GM18517 (cell line): ENCODE results near the gene KIT.
A peak's percentile ranks its signal among the peaks of the same experiment; 100 is the strongest.

ENCODE experiments used
- ATAC-seq: cut with Tn5 transposase; IDR thresholded peaks from one replicate; pipeline ENCODE4 v1.9.1; 2021; ENCODE audit warnings: mild to moderate bottlenecking, moderate library complexity; ENCODE audit not compliant: unreplicated experiment

The KIT gene

DNA sequence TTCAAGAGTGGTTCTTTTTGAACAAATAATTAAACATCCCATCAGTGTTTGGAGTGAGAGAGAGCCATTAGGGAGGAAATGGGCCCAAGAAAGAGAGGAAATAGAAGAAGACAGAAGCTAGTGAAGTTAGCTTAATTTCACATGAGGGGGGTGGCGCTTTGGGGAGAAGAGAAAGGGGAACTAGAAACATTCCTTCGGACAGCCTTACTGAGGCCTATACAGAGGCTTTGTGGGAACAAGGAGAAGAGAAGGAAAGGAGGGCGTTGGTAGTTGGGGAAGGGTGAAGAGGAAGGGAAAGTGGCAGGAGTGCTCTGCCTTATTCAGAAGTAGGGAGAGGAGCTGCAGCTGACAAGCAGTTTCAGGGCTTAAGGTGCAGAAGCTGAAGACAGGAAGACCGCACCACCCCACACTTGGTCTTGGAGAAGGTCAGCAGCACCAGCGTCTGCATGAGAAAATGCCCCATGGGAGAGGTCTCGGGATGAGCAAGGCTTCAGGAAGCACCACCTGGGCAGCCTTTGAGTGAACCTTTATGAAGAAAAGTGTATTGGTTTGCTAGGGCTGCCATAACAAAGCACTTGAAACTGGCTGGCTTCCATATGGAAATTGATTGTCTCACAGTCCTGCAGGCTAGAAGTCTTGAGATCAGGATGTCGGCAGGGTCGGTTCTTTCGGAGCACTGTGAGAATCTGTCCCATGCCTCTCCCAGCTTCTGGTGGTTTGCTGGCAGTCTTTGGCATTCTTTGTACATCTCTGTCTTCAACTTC lies 85.1 kb downstream of the KIT start:
- no peak for ATAC-seq

DNA sequence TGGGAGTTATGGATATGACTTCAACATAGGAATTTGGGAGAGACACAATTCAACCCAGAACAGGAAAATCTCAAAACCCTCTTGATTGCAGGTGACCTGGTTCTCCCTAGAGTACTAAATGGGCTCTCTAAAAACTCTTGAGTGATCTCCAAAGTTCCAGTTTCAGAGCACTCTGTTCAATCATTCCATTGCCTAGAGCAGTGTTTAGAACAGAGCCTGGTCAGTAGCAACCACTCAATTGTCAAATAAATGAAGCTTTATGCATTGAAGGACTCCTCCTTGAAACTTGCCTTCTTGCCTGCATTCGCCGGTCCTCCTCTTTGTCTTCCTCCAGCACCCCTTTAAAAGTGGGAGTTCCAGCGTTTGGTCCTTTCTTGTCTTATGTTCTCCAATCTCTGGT lies 85.8 kb downstream of the KIT start:
- ATAC-seq, result no peak

DNA sequence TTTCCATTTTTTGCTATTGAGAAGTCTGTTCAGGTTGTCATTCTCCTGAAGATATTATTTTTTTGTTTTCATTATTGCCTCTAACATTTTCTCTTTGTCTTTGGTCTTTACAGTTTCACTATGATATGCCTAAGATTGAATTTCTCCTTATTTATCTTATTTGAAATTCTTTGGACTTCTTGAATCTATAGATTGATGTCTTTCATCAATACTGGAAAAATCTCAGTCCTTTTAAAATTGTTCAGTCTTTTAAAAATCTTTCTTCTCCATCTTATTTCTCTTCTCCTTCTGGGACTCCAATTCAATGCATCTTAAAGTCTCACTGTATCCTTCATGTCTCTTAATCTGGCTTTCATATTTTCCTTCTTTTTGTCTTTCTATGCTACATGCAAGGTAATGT lies 86.7 kb downstream of the KIT start:
- ATAC-seq, result no peak

DNA sequence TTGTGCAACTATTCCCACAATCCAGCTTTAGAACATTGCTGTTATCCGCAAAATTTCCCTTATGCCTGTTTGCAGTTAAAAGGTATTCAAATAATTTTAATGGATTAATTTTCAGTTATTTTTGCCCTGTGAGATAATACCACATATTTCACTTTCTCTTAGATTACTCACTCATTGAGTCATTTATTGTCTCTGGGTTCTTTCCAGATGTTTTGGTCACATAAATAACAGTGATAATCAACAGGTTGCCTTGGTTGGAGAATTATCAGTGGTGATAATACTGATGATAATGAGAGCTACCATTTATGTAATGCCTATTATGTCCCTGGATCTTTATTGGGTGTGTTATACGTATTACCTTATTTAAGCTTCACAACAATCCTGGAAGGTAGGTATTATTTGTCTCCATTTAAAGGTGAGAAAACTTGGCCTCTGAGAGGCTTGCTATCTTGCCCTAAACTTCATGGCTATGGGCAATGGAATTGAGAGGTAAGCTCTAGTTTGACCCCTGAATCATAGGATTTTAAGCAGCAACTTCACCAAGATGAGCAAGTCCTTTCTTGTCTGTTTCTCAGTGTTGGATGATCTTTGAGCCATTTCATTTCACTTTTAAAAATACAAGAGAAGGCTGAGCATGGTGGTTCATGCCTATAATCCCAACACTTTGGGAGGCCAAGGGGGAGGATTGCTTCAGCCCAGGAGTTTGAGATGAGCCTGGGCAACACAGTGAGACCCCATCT lies 87.4 kb downstream of the KIT start:
- ATAC-seq, result no peak

DNA sequence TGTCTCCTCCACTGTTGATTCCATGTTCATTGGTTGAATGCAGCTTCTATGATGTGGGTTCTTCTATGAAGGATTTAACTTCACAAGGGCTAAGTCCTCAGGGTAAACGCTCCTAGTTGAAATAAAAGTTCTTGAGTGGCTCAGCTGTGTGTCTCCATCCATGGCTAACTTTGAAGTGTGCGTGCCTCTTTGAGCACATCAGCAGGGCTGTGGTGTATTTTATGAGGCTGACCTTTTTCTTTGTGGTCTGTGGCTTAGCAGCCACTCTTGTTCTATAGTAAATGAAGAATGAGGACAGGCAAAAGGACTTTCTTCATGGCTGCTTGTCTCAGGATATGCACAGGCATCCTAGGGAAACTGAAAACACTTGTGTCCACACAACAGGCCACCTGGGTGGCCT lies 88.5 kb downstream of the KIT start:
- peak; percentile 64 for ATAC-seq

DNA sequence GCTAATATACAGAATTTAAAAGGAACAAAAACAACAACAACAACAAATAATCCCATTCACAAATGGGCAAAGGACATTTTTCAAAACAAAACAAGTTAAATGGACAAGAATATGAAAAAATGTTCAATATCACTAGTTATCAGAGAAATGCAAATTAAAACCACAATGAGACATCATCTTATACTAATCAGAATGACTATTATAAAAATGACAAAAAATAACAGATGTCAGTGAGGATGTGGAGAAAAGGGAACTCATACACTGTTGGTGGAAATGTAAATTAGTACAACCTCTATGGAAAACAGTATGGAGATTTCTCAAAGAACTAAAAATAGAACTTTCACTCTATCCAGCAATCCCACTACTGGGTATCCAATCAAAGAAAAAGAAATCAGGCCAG lies 92.6 kb downstream of the KIT start:
- no peak for ATAC-seq

DNA sequence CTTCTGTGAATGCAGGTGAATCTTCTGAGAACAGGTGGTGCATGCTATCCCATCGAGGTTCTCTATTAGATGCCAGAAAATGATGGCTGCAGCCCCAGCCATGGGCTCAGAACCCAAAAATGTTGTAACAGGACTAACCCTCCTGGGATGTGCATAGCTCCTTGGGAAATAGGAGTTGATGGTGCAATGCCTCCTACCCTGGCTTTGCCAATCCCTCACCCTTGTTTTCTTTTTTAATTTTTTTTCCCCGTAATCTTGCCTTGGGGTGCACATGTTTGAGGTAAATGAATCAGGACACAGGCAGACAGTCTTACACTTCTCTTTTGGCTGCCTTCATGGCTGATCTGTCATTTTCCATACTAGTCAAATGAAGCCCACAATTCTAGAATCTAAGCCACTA lies 96.6 kb downstream of the KIT start:
- no peak for ATAC-seq

DNA sequence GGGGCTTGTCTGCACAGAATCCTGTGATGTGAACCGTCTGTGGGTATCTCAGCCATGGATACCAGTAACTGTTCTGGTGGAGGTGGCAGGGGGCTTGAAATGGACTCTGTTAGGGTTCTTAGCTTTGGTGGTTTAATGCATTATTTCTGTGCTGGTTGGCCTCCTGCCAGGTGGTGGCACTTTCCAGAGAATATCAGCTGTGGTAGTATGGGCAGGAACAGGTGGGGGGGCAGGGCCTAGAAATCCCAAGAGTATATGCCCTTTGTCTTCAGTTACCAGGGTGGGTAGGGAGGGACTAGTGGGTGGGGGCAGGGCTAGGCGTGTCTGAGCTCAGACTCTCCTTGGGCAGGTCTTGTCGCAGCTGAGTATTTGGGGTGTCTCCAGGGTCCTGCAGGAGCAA lies 106.7 kb downstream of the KIT start:
- ATAC-seq, result no peak

DNA sequence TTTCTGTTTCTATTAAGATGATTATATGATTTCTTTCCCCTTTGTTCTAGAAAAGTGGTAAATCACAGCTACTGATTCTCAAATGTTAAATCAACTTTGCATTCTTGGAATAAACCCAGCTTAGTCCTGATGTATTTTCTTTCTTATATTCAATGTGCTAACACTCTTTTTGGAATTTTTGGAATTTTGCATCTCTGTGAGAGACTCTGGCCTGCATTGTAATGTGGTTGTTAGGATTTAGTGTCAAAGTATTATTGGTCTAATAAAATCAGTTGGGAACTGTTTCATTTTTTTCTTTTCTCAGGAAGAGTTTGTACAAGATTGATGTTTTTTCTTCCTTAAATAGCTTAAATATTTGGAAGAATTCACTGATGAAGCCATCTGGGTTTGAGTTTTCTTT lies 109.6 kb downstream of the KIT start:
- no peak for ATAC-seq

DNA sequence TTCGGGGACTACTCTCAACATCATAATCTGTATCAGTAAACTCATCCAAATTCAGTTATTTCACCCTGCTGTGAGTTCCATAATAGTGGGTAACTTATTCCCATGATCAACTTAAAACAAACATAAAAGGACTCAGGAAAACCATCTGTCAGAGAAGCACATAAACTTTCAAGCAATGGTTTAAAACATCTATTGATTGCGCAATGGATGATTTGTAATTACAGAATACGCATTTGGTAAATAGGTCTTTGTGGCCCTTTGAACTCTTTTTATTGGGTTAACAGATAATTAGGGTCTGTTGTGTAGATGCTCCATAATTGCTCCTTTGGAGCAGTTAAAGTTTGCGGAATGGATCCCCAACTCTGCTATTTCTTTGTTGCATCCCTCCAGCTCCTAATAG lies 115.3 kb downstream of the KIT start:
- ATAC-seq, result no peak

DNA sequence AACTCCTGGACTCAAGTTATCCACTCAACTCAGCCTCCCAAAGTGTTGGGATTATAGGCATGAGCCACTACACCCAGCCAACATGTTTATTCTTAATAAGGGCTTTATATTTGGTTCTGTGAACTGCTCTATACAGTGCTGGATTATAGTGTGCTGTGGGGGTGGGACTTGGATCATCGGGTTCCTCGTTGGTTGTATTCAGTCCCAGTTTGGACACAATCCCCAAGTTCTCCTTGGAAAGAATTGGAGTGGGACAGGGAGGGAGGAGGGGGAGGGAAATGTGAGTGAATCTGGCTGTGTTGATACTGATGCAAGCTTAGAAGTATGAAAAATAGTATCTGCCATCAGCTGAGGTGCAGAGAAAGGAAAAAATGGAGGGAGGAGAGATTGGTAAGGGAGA lies 121.3 kb downstream of the KIT start:
- ATAC-seq, result no peak

DNA sequence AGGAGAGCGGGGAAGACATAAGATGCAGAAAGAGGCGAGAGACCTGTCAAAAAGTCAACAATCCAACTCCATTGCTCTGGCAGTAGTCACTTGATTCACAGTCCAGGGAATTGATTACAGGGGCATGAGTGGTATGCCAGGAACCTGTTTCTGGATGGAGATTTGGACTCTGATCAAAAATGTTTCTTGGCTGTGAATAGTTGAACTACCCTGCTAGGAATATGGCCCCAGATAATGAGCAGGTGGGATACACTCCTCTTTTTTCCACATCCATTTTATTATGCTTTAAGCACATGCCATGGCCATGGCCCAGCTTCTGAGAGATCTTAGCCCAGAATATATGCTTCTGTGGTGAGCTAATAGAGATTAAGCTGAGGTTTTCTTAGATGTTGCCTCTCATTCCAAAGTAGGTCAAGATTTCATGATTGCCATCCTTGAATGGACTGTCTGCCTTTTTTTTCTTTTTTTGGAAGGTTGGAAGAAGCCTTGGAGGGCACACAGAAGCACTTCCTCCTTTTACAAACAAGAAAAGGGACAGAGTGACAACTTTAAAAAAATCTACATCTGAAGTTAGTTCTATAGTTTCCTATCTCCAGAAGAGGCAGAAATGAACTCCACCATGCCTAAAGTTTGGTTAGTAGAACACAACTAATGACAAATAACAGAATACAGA lies 121.9 kb downstream of the KIT start:
- ATAC-seq, result no peak

DNA sequence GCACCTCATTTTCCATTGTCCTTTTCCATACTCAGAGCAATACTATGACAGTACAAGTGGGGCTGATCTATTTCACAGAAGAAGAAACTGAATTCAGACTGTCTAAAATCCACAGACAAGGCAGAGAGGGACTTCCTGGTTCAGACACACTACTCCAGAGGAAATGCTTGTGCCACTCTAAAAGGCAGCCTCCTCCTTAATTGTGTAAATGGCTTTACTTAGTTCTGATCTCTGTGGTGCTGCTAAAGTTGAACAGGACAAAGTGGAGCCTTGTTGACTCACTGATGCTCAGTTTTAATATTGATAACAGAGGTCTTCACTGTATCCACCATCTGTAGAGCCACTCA lies 122.4 kb downstream of the KIT start:
- no peak for ATAC-seq

DNA sequence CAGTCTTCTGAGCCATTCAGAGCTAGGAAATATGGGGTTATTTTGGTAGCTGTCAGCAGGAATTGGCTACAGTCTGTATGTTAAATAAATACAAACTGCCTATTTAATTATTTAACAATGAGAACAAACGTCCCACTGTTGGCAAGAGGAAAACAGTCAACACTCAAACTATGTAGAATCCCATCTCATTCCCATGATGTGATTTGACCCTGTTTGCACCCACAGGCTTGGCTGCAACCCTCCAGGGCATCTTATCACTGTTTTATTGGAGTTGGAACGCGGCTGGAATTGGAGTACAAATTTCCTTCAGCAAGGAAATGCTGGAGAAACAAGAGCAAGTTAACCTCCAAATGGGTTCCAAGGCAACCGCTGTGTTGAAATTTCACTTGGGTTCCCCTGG lies 124.0 kb downstream of the KIT start:
- ATAC-seq, result no peak

DNA sequence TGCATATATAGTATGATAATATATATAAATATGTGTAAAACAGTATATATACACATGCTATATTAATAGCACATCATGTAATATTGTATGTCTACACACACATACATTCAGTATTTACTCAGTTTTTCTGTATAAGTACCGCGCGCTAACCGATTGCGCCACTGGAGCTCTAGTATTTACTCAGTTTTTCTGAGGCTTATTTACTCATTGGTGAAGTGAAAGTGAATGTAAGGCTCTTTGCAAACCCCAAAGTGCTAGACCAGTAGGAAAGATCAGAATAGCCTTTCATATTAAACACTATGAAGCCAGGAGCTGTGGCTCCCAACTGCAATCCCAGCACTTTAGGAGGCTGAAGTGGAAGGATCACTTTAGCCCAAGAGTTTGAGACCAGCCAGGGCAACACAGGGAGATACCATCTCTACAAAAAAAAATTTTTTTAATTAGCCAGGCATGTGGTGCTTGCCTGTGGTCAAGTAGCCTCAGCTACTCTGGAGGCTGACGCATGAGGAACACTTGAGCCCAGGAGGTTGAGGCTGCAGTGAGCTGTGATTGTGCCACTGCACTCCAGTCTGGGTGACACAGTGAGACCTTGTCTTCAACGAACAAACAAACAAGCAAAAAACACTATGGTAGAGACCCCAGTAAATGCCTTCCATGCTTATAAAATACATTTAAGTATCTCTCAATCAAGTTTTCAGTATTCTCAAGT lies 125.8 kb downstream of the KIT start:
- ATAC-seq, result no peak

DNA sequence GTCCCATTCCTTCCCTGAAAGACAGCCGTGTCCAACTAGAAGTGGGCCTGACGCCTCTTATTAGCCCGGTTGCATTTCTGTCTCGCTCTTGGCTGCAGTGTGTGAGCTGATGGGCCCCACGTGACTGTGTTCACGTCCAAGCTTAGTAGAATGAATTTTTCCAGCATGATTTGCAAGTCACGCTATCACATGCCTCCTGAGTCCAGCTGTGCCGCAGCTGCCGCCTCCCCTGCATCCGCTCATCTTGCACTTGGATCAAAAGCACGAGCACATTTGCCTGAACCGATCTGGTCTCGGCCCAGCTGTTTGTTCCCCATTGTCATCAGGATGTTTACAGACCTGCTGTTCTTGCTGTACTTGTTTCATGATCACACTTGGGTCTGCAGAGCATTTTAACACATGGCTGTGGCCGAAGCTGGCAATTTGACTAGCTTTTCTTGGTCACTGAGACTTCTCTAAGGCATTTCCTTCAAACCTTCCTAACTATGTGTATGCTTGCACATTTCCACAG lies 126.5 kb downstream of the KIT start:
- no peak for ATAC-seq
